Astrocyte of the spinal cord (primary cell): ENCODE measurements around the gene PRKCE.

Source experiments
- DNase-seq: peaks from one replicate; pipeline ENCODE4 v3.0.0; 2011; ENCODE audit warnings: low read depth, low spot score
- H3K4me3 ChIP-seq: 2 replicates; pipeline ENCODE4 v1.5.1; 2011; ENCODE audit warnings: low read depth, mild to moderate bottlenecking, low read length, moderate library complexity
- in situ Hi-C: cut with HindIII; loops from 2 replicates; pipeline ENCODE4 v1.10.0; 2017; ENCODE audit warnings: low sequenced_read_pairs
- TF ChIP-seq, protein P1 (sequence below): IDR thresholded peaks from 2 replicates; pipeline ENCODE4 v1.5.1; 2012; ENCODE audit warnings: low read depth, mild to moderate bottlenecking, low read length, inconsistent platforms

PRKCE gene

DNA sequence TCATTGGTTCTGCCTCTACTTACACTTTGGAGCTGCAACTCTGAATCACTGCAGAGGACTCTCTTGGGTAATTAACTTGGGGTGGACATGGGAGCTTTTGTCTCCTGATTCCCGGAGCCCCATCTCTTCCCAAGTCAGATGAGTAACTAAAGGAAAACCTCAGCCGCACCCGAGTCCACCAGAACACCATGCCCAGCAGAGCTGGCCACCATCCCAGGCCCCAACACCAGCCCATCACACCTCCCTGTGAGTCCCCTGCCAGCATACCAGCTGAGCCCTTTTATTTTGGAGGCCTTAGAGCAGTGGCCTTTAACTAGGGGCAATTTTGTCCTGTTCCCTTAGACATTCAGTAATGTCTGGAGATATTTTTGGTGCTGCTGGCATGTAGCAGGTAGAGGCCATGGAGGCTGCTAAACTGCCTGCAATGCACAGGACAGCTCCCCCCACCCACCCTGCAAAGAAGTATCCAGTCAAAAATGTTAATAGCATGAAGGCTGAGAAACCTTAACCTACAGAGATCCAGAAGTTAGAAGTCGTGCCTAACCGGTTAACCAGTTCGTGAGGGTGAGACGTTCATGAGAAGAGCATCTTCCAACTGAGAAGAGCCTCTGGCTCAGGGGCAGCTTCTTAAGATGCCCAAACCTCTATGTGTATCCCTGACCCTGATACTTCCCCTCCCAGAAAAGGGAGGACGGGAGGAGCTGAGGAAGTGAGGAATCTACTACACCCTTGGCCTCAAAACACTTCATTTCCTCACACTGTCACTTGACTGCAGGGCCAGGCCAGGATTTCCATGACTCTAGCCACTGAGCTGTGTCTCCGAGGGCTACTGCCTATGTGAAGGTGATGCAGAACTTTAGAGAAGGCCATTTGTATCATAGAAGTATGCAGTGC lies 505.8 kb downstream of the PRKCE start:
- TF ChIP-seq, protein P1, sequence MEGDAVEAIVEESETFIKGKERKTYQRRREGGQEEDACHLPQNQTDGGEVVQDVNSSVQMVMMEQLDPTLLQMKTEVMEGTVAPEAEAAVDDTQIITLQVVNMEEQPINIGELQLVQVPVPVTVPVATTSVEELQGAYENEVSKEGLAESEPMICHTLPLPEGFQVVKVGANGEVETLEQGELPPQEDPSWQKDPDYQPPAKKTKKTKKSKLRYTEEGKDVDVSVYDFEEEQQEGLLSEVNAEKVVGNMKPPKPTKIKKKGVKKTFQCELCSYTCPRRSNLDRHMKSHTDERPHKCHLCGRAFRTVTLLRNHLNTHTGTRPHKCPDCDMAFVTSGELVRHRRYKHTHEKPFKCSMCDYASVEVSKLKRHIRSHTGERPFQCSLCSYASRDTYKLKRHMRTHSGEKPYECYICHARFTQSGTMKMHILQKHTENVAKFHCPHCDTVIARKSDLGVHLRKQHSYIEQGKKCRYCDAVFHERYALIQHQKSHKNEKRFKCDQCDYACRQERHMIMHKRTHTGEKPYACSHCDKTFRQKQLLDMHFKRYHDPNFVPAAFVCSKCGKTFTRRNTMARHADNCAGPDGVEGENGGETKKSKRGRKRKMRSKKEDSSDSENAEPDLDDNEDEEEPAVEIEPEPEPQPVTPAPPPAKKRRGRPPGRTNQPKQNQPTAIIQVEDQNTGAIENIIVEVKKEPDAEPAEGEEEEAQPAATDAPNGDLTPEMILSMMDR, result no peak
- in situ Hi-C loops, result no loop called here
- DNase-seq, result no peak
- no peak overlapping the region for H3K4me3 ChIP-seq

DNA sequence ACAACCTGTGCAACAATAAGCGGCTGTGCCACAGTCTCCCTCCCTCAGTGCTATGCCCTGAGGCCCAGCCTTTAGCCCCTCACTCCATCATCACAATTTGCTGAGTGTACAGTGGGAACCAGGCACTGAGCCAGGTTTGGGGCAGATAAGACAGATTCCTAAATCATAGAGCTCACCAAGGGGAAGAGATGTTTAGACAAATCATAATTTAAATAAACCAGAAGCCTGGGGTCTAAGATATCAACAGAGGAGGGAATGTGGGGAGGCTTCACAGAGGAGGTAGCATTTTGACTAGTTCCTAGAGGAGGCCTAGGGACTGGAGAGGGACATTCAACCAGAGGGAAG lies 506.5 kb downstream of the PRKCE start:
- no peak for DNase-seq
- in situ Hi-C loops, result no loop called here
- TF ChIP-seq, protein P1, result no peak
- no peak overlapping the region for H3K4me3 ChIP-seq

DNA sequence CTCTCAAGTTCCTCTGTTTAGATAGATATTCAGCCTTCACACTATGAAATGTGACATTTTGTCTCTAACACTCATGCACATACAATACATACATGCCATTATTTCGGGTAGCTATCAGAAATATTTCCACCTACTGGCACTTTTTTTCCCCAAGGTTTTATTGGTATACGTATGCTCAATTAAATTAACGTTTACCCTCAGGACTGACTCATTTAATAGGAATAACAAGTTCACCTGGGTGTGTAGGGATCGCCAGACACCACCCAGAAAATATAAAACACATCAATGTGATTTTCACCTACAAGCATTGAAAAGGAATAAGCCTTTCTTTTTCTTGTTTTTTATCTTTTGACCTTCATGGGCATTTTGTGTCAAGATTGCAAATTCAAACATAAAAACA lies 507.2 kb downstream of the PRKCE start:
- H3K4me3 ChIP-seq, result no peak overlapping the region
- in situ Hi-C loops, result no loop called here
- TF ChIP-seq, protein P1, result no peak
- DNase-seq, result no peak

DNA sequence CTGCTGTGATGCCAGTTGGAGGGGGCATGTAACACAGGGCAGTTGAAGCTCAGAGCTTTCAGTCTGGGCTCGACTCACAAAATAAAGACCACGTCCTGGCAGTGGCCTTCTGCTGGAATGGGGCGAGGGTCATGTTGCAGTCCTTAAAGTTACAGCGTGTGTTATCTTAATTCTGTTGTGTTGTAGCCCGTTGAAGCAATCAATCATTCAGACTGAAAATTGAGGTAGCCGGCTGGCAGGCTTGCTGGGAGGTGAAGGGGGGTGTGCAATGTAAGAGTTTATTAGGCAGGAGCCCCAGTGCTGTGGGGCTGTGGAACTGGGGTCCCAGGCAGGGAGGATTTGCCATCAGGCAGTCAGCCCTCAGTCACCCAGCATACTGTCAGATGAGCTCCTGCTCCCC lies 508.9 kb downstream of the PRKCE start:
- DNase-seq, result no peak
- in situ Hi-C loops, result no loop called here
- H3K4me3 ChIP-seq, result no peak overlapping the region
- TF ChIP-seq, protein P1, result no peak

DNA sequence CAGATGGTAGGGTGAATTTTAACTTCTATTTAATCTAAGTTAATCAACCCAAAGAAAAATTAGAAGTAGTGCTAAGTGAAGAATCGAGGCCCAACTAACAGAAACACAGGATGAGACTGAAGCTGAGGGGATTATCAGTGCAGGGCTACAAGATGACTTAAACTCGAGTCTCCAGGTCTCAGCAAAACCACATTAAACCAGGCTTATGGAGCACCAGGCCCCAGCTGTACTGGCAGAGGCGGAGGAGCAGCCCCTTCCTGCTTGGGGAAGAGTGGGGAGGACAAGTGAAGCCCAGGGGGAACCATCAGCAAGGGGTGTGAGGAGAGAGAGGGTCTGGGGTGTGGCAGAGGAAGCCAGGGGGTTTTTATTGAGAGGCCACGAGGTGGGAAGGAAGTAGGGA lies 509.8 kb downstream of the PRKCE start:
- DNase-seq, result no peak
- in situ Hi-C loops, result no loop called here
- no peak overlapping the region for H3K4me3 ChIP-seq
- TF ChIP-seq, protein P1, result no peak

DNA sequence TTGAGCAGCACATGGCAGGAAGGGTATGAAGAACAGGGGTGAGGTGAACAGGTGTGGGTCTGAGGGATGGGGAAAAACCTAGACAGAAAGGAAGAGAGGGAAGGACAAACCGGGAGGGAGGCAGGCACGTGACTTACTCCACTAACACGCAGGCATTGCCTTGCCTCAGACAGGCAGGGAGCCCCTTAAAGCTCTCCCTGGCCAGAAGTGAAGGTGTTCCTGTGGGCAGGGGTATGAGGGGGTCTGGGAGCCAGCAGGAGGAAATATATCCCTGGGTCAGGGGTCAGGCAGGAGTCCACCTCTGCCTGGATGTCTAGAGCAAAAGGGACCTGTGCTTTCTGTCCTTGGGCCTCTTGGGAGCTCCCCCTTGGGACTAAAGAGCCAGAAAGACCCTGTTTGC lies 510.4 kb downstream of the PRKCE start:
- DNase-seq, result no peak
- in situ Hi-C loops, result no loop called here

More for the DNA sequence above, 510.4 kb downstream of the PRKCE start:
- H3K4me3 ChIP-seq, result no peak overlapping the region
- TF ChIP-seq, protein P1, result no peak
